Stimulated activated naive CD8-positive, alpha-beta T cell treated with anti-CD3 and anti-CD28 coated beads, Interleukin-15, Interleukin-2, amounts not matched to agents 100 U/mL and 50 U/mL, for 24 hours (primary cell): ENCODE measurements around the gene TSPAN5.

Experiments
- ATAC-seq: fragments of 150-1000 bp; cut with Tn5 transposase; one replicate; pipeline ENCODE4 v1.10.0; 2021
- DNase-seq: peaks from one replicate; pipeline ENCODE4 v3.0.0; 2021

The TSPAN5 gene

DNA sequence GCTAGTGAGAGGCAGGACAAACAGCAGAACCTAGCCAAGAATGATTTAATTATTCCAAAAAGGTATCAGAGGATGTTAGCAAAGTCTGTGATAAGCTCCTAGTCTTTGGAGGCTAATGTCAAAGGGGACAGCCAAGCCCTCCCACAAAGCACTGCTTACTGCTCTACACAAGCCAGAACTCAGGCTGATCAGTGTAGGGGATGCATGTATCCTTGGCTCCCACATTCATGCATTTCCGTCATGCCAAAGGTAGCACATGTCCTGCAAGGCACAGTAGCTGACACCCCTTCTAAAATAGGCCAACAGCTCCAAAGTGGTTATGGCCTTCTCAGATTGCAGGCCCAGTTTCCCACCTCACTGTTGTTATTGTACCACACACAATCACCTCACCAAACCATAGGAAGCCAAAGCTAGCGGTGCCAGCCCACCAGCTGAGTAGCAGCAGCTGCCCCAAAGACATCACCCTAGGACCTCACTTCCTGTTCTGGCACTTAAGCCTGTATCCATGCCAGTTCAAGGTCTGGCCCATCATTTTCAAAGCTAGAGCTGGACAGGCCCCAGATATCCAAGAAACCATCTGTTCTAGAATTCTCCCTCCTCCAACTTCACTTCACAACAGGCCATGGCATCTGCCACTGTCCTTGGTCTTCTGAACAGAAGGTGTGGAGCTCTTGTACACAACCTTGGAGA lies 40.9 kb downstream of the TSPAN5 start:
- no peak for DNase-seq
- ATAC-seq = no peak

DNA sequence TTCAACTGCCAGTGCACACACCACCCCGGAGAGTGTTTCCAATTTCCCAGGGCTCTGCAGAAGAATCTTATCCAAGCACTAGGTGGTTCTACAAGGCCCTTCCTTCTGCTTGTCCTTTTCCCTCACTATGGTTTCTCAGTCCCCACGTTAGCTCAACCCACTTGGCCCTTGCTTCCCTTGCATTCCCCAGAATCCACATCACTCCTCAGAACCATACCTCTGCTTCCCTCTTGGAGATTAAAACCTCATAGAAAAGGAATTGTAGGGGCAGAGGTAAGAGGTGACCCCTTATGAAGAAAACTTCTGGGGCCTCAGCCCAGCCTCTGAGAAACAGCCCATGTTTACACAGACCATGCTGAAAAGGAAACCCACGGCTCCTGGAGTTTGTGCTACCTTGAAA lies 42.4 kb downstream of the TSPAN5 start:
- DNase-seq (no peak), ATAC-seq (no peak)

DNA sequence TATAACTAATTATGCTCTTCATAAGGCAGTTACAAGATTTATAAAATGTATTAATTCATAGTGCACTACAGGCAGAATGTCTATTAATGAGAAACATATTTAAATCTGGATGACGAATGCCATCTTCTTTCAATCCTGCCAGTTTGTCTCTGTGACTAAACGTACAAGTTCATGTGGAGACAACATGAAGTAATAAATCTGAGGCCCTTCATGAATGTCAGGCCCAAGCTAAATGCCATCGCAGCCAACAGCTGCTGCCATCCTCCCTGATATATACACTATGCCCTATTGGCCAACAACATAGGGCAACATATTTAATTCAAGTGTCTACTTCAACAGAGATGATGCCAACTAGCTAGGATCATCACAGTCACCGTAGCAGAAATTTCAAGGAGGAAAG lies 43.7 kb downstream of the TSPAN5 start:
- ATAC-seq = no peak
- no peak for DNase-seq

DNA sequence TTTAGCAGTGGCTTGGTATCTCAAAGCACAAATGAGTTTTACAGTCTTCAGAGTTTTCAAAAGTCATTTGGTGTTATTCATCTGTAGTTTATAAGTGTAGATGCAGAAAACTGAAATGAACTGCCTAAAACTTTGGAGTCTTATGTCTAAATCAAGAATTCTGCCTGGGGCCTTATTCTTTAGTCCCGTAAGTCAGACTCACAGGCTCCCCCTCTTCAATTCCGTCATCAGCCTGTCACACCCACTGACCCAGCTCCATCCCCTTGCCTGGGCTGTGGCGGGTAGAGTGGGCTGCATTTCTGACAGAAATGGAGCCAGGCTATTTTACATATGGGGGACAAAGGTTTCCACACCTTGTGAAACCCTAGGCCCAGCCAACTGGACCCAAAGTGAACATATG lies 44.3 kb downstream of the TSPAN5 start:
- DNase-seq (no peak), ATAC-seq (no peak)

DNA sequence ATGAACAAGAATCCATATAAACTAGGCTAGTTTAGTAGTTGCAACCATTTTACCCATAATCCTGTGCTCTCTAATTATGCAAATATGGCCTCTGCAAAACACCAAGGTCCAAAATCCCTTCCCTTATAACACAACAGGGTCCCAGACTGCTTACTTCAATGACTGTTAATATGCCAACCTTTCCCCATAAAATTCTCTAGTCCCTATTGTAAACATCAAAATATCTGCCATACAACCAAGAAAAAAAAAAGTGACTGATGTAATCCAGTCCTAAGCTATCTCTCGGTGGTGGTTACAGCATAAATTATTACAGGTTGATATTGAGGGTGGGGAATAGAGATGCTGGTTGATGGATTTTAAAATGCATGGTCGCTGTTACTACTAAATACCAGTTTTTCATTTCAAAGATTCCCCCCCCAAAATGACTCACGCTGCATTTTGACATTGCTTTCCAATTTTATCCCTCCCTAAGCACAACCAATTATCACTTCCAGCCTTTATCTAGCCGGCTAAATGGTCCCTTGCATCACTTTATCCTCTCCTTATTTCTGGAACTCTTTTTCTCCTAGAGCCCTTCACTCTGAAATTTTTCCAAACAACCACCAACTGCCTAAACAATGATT lies 44.8 kb downstream of the TSPAN5 start:
- ATAC-seq (no peak), DNase-seq (no peak)

DNA sequence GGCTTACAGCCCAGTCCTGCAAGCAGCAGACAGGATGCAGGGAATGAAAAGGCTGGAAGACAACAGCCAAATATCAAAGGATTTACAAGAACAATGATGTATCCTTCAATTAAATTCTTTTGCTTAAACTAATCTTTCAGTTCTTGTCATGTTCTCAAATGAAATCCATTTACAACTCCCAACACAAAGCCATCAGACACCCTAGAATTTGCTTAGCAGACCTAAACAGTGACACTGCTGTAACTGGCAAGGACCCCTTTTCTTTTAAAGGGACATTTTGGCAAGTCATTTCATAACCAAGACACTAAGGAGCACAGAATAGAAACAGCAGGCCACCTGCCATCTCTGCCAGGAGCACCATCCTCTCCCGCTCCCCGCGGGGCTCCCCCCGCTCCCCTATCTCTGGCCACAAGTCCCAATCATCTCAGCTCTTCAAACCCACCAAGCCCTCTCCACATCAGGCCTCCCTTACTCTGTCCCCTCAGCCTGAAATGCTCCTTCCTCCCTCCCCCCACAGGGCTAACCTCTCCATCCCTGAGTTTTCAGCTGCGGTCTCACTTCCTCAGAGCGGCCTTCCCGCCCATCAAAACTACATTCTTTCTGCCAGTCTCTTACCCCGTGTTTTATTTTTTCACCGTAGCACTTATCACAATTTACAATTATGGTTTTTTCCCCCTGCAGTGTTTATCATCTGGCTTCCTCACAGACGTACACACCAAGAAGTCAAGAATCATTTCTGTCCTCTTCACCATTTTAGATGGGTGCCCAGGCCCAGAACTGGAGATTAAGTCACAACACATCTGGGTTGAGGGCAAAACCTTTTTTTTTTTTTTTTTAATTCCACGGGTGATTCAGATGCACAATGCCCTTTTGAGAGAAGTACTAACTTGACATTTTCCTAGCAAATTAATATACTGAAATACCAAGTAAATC lies 45.8 kb downstream of the TSPAN5 start:
- DNase-seq (peak; percentile 43), ATAC-seq (peak; percentile 76)

DNA sequence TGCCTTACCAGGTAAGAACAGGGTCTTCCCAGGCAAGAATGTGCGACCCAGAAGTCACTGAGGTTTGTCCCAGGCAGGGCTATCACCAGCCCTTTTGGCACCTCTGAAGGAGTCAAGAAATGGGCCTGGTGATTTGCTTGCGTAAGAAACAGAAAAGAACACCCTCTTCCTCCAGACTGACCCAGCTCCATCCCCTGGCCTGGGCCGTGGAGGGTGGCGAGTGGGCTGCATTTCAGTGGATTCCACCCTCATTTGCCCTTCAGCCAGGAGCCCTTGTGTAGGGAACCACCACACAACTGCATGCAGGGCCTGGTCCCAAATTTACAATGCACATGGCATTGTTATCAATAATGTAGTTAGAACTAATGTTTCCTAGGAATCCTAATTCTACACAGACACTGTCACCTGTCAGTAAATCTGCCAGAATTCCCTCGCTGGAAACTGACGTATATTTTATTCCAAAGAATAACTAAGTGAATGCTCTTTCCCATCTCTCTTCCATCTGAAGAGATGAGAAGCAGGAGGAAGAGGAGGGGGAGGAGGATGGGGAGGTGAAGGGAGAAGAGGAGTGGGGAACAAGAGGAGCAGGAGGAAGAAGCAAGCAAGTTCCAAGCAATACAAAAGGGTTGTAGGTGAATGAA lies 46.6 kb downstream of the TSPAN5 start:
- no peak for ATAC-seq
- no peak for DNase-seq

DNA sequence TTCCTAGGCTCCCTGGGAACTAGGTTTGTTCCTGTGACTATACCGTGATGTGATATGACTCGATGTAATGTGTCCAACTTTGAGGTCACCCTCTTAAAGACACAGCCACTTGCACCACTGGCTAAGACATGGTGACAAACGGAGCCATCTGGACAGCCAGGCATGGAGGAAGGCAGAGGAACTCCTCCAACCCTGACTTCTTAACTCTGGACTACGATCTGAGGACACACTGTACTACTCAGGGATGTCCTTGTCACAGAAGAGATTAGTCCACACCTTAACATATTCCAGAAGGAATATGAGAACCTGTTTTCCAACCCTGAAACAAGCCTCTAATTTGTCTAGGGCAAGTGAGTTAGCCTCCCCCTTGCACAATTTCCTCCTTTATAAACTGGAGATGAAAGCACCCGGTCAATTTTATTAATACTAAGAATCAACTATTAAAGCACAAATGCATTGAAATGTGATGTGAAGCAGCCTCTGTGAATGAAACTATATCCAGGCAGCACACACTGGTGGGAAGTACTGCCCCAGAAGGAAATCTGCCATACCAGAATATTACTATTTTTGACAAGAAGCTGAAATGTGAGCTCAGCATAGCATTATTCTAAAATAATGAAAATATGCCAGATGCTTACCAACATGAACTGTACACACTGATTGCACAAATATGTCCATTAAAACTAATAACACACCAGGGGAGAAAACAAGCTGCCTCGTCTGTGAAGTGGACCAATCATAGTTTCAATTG lies 47.3 kb downstream of the TSPAN5 start:
- no peak for ATAC-seq
- no peak for DNase-seq

DNA sequence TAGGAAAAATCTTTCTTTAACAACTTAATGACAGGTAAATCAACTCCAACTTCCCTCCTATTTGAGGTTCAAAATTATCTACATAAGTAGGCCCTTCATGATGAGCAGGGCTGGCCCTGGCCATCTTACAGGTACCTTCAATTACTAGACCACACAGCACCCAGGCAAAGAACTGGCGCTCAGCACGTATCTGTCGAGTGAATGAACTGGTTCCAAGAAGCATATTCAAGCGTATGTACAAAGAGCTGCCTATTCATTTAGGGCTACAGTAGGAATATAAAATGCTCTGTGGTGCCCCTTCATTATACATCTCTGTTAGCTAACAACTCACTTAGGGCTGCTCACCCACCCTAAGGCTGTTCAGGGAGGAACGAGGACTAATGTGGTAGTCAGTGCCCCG lies 48.0 kb downstream of the TSPAN5 start:
- ATAC-seq (no peak), DNase-seq (no peak)

DNA sequence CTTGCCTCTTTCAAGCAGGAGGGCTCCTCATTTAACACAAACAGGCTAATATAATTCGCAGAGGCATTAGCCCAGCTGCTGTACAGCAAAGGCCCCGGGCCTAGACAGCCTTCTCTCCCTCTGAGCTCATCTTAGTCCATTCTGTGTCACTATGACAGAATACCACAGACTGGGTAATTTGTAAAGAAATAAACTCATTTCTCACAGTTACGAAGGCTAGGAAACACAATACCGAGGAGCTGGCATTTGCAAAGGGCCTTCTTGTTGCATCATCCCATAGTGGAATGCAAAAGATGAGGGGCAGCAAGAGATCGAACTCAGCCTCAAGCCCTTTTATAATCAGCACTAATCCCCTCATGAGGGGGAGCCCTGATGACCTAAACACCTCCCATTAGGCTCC lies 48.5 kb downstream of the TSPAN5 start:
- DNase-seq = no peak
- peak; percentile 21 for ATAC-seq

DNA sequence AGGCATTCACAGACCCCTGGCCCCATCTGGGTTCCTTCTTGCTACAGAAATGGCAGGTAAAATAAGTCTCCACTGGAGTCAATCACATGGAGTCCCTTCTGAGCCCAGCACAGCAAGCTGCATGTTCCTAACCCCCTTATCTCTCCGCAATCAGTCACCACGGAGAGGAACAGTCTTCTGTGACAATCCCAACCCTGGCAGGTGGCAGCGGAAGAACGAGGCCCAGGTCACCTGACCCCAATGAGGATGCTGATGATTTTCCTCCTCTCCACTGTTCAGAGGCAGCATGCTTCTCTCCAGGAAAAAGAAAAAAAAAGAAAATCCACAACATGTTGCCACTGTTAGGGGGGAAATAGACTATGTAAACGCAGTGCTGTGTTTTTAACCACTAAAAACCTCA lies 50.1 kb downstream of the TSPAN5 start:
- no peak for ATAC-seq
- DNase-seq = no peak

DNA sequence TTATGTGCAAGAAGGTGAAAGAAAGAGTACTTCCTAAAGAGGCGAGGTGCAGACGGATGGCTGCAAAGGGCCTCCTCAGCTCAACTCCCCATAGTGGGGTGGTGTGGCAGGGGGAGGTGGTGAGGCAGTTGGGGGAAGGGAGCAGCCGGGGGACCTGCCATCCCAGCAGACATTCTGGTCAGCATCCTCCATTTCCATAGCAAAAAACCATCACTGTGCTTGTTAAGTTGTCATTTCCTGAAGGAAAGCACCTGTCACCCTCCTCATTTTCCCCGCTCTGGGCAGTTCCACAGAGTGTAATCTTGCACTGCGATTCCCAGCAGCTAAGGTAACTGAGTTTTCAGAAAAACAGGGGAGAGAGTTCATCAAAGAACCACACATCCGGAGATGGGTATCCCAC lies 51.5 kb downstream of the TSPAN5 start:
- DNase-seq = no peak

DNA sequence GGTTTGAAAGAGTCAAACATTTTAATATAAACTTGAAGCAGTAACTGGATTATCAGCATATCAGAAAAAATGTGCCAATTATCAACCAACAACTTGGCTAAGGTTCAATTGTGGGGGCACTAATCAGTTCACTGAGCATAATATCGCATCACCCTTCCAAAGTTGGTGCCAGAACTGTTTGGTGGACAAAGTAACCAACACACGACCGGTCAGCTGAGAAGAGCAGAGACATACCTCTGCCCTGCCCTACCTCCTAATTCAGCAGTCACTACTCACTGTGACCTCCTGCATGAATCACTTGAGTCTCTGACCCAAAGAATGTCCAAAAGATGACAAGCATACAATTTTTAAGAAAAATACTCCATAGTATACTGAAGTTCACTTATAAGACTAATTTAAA lies 53.2 kb downstream of the TSPAN5 start:
- ATAC-seq (no peak), DNase-seq (no peak)

More for the DNA sequence above, 51.5 kb downstream of the TSPAN5 start:
- no peak for ATAC-seq

DNA sequence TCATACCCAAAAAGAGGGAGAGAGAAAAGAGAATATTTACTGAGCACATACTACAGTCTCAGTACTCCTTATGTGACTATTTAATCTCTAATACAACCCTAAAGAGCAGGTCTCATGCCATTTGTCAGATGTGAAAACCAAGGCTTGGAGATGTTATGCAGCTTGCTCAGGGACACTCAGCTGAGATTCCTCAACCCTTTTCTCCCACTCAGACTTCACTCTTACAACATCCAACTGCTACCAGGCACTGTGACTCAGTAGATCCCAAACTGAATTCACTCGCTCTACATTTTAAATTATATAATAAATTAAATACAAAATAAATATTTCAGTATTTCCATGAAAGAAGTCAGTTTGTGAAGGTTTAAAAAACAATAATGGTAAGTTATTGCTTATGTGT lies 53.7 kb downstream of the TSPAN5 start:
- ATAC-seq = no peak

DNA sequence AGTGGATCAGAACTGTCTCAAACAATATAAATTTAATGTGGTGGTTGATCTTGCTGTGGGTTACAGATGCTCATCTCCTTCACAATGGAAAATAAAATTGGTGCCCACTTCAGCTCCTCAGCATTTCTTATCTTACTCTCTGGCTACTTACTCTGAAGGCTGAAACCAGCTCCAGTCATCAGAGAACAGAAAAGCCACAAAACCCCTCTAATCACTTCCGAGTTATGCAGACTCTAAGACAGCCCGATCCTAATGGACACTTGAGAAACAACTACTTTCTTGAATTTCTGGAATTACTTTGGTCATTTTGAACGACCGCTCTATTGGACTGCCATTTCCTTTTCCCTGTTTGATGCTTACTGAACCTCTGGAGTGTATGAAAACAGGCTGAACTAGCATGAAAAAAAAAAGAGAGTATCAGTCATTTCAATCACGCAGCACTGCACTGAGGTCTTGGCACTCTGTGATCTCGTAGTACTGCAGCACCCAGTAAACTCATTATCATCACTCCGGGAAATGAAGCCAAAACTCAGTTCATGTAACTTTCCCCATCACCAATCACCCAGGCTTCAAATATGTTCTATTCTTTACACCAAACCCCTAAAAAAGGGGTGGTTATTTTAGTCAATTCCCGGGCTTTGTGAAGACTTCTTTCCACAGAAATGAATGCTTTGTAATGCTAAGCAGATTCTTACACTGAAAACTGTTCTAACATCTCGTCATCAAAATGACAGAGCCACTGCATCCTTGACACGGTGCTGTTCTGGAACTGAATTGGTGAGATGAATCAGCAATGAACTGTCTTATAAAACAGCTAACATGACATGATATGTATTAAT lies 54.5 kb downstream of the TSPAN5 start:
- ATAC-seq (no peak), DNase-seq (no peak)

More for the DNA sequence above, 53.7 kb downstream of the TSPAN5 start:
- DNase-seq = no peak

DNA sequence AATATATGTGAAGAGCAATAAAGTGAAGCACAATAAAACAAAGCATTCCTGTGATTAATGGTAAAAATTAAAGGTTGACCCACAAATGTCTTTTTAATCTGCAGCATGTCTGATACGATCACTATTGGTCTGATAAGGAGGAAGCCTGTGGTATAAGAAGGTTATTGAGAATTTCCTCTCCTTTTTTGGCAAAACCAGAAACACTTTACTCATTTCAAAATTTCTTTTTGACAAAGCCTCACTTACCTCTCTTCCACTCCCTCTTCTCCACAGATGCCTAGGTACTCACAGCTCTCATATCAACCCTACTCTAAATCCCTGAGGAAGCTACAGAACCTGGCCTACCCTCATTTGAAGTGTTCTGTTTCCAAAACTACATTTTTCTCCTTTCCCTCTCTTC lies 56.1 kb downstream of the TSPAN5 start:
- ATAC-seq (peak; percentile 80), DNase-seq (no peak)

DNA sequence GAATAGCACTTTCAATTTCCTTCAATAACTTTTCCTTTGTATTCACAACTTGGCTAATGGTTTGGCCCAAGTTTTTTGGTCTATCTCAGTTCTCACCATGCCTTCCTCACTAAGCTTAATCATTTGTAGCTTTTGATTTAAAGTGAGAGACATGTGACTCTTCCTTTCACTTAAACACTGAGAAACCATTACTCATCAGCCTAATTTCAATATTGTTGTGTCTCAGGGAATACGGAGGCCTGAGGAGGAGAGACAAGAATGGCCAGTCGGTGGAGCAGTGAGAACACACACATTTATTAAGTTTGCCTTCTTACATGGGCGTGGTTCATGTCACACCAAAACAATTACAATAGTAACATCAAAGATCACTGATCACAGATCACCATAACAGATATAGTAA lies 56.7 kb downstream of the TSPAN5 start:
- DNase-seq (peak; percentile 35), ATAC-seq (peak; percentile 89)

DNA sequence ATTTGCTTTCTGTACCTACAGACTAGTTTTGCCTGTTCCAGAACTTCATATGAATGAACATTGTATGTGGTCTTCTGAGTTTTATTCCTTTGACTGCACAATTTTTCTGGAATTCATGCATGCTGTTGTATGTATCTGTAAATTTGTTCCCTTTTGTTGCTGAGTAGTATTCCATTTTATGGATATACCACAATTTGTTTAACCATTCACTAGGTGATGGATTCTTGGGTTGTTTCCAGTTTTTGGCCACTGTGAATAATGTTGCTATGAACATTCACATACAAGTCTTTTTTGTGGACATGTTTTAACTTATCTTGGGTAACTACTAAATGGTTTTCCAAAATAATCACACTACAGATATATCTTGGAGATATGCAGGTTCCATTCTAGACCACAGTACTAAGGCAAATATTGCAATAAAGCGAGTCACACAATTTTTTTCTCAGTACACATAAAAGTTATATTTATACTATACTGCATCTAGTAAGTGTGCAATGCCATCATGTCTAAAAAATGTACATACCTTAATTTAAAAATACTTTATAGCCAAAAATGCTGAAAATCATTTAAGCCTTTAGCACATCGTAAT lies 58.7 kb downstream of the TSPAN5 start:
- ATAC-seq (no peak), DNase-seq (no peak)

DNA sequence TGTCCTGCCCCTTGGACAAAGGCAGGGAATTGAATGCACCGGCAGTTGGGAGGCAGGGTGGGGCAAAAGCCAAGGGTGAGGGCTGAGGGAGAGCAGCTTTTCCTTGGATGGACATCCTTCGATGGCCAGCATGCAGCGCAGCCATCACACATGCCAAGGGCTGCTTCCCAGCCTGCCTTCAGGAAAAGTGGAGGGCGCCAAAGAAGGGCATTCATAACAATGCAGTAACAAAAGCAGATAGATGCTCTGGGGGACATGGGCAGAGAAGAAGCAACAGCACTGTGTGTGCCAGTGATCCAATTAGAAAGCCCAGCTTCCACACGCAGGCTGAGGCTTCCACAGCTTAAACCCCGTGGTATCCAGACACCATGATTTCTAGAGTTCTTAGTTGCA lies 71.5 kb downstream of the TSPAN5 start:
- no peak for ATAC-seq
- DNase-seq = no peak

DNA sequence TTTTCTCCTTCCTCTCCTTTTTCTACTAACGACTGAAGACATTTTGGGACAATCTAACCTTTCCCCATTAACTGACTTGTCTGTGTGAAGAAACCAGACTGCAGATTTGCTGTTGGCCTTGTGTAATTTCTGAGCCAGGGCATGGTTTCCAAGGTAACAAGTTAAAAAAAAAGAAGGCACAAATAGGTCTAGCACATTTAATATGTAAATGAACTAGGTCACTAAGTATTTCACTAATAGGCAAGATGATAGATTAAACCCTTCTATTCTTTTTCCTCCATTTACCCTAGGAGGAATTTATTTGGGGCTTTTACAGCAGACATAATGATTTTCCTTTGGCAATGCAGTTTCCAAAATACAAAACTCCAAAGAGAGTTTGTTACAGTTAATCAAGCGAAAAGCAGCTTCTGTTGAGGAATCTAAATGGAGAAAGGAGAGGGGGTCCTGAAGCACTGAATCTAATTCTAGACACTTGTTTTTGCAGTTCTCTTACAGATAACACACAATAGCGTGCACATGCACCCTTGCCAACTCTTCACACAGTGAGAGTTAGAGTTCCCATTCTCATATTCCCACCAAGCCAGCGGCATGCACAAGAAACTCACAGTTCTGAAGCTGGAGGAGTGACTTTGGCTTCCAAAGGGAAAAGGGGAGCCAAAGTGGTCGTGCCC lies 72.0 kb downstream of the TSPAN5 start:
- ATAC-seq = no peak

More for the DNA sequence above, 72.0 kb downstream of the TSPAN5 start:
- DNase-seq = no peak
